GM12874 (cell line): Measurements from ENCODE around the gene MMP8.
A peak's percentile ranks its signal among the peaks of the same experiment; 100 is the strongest.

Experiments used
- TF ChIP-seq, protein P1 (sequence below): IDR thresholded peaks from 2 replicates; pipeline ENCODE4 v1.5.1; 2011; ENCODE audit warnings: low read depth, mild to moderate bottlenecking, control low read depth, low read length, moderate library complexity; ENCODE audit not compliant: insufficient read depth

The MMP8 gene

DNA sequence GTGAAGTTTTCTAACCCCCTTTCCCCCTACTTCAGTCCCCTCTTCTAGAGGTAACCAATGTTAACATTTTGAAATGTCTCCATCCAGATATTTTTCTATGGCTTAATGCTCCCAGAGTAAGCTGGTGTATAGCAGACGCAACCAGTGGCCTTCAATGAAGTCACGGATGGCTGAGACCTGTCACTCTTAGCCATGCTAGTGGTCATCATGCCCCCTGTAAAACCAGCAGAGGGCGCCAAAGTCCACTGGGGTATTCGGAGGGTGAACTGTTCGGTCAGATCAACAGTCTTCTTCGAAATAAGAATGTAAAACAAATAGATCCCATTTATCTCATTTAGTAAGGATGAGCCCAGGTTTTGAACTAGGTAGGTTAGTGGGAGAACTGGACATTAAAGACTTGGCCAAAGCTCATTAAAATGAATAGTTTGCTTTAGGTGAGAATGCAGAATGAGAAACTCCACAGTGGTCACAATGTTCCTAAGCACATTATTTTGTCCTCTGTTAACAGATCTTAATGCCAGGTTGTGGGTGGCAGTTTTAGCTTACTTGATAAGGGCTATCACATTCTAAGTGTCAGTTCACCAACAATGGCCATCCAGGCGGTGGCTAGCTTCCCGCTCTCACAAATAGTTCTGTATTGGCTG lies 8.6 kb upstream of the MMP8 start:
- TF ChIP-seq, protein P1, sequence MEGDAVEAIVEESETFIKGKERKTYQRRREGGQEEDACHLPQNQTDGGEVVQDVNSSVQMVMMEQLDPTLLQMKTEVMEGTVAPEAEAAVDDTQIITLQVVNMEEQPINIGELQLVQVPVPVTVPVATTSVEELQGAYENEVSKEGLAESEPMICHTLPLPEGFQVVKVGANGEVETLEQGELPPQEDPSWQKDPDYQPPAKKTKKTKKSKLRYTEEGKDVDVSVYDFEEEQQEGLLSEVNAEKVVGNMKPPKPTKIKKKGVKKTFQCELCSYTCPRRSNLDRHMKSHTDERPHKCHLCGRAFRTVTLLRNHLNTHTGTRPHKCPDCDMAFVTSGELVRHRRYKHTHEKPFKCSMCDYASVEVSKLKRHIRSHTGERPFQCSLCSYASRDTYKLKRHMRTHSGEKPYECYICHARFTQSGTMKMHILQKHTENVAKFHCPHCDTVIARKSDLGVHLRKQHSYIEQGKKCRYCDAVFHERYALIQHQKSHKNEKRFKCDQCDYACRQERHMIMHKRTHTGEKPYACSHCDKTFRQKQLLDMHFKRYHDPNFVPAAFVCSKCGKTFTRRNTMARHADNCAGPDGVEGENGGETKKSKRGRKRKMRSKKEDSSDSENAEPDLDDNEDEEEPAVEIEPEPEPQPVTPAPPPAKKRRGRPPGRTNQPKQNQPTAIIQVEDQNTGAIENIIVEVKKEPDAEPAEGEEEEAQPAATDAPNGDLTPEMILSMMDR = peak; percentile 79

- TF ChIP-seq, protein P1 = no peak
Observed at GRCh38 chr11:102729849-102730815, 5.4 kb upstream of the MMP8 start.

DNA sequence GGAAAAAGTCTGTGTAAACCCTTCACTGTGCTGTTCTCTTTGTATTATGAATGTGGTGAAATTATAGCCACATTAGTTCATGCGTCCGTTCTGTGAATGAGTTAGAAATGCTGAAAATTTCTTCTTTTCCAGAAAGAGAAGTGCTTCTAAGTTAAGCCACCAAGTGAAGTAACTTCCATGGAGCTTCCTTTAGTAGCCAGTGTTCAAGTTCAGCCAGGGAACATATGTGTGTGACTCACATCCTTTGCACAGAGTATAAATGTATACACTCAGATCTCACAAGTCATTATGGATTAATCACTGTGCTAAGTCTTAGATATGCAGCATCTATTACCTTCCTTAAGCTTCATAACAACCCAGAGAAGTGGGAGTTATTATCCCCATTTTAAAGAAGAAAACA lies 3.1 kb upstream of the MMP8 start:
- TF ChIP-seq, protein P1 = no peak

DNA sequence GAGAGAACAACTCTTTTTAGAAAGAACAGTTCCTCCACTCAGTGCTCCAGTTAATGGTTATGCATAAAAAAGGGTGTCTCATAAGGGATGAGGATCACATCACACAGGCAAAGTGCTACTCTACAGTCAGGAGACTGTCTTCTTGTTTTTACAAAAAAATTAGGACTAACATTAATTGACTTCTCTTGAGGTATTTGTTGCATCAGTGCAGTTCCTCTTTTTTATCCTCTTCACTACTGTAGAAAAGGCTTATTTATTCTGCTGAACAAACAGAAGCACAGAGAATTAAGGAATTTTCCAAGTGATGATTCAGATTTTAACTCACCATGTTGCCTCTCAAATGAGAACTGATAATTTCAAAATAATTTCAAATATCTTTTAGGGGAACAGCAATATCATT lies 1.9 kb downstream of the MMP8 start:
- TF ChIP-seq, protein P1 = no peak

DNA sequence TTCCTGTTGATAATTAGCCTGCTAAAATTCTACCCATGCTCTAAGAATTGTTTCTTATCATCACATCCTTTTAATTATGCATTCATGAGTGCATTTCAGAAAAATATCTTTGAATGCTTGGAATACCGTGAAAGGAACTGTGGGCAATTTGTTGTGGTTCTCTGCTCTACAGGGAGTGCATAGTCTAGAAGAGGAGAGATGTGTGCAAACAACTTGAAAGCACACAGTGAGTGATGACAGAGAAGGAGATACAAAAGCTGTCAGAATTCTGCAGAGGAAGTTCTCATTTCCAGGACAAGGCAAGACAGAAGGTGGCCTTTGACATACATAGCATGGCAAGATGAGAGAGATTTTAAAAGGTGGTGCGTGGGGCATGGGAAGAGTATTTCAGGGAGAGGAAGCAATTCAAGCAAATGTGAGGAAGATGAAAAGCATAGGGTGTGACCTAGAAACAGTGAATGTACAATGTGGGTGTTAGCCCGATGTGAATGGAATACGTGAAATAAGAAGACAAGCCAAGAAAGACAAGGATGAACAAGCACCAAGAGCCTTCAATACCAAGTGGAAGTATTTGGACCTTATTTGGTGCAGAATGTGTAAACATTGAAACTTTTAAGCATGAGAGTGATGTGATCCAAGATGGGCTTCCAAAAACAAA lies 5.0 kb downstream of the MMP8 start:
- TF ChIP-seq, protein P1 = no peak

DNA sequence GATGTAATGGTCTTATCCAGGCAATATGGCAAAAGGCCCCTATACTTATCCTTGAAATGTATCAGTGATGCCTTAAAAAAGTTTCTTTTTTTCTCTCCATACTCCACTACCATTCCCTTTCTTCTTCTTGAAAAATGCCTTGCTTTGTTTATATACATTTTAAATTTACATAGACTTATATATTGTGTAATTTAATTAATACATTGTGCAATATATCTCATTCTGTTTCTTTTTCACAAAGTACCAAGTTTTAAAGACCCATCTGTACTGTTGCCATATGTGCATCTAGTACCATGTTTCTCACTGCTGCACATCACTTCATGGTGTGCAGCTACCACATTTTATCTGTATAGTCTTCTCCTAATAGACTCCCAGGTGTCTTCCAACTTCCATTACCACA lies 7.5 kb downstream of the MMP8 start:
- TF ChIP-seq, protein P1 = no peak

- TF ChIP-seq, protein P1 = no peak
Observed at GRCh38 chr11:102716527-102716926, 8.2 kb downstream of the MMP8 start.
